ENCODE results near the gene IGFALS.
"Not testable (repeated sequence)": the region's sequence is repeated elsewhere in the genome, so short reads cannot be mapped to it uniquely, and the experiment has no call there.

Gene IGFALS

GRCh38 chr16:1818204-1818872 lies 24.8 kb upstream of the IGFALS start:
- DNase-seq (ENCODE audit: low read depth, low spot score): no peak

GRCh38 chr16:1817716-1818115 lies 24.2 kb upstream of the IGFALS start:
- no peak for DNase-seq (ENCODE audit: low read depth, low spot score)

- DNase-seq (ENCODE audit: low read depth, low spot score): no peak
Observed at GRCh38 chr16:1817276-1817589, 23.7 kb upstream of the IGFALS start.

- DNase-seq (ENCODE audit: low read depth, low spot score): no peak
Observed at GRCh38 chr16:1816396-1817275, 23.1 kb upstream of the IGFALS start.

GRCh38 chr16:1815461-1815860 lies 22.0 kb upstream of the IGFALS start:
- DNase-seq (ENCODE audit: low read depth, low spot score): no peak

- DNase-seq (ENCODE audit: low read depth, low spot score): peak; percentile 53
Observed at GRCh38 chr16:1812732-1813163, 19.2 kb upstream of the IGFALS start.

GRCh38 chr16:1810536-1810935 lies 17.0 kb upstream of the IGFALS start:
- no peak for DNase-seq (ENCODE audit: low read depth, low spot score)

GRCh38 chr16:1810106-1810505 lies 16.6 kb upstream of the IGFALS start:
- DNase-seq (ENCODE audit: low read depth, low spot score): no peak

GRCh38 chr16:1809281-1809801 lies 15.8 kb upstream of the IGFALS start:
- DNase-seq (ENCODE audit: low read depth, low spot score): peak; percentile 55

GRCh38 chr16:1808691-1809090 lies 15.2 kb upstream of the IGFALS start:
- no peak for DNase-seq (ENCODE audit: low read depth, low spot score)

- no peak for DNase-seq (ENCODE audit: low read depth, low spot score)
Observed at GRCh38 chr16:1807626-1808025, 14.1 kb upstream of the IGFALS start.

GRCh38 chr16:1800701-1801100 lies 7.2 kb upstream of the IGFALS start:
- no peak for DNase-seq (ENCODE audit: low read depth, low spot score)

- not testable (repeated sequence) for DNase-seq (ENCODE audit: low read depth, low spot score)
Observed at GRCh38 chr16:1799263-1799662, 5.8 kb upstream of the IGFALS start.

GRCh38 chr16:1794908-1795666 lies 1.6 kb upstream of the IGFALS start:
- no peak for DNase-seq (ENCODE audit: low read depth, low spot score)

GRCh38 chr16:1794221-1794871 lies 841 bp upstream of the IGFALS start:
- DNase-seq (ENCODE audit: low read depth, low spot score): no peak

- no peak for DNase-seq (ENCODE audit: low read depth, low spot score)
Observed at GRCh38 chr16:1792836-1793577, 498 bp downstream of the IGFALS start.

- no peak for DNase-seq (ENCODE audit: low read depth, low spot score)
Observed at GRCh38 chr16:1791943-1792812, 1.3 kb downstream of the IGFALS start.

GRCh38 chr16:1791256-1791942 lies 2.1 kb downstream of the IGFALS start:
- DNase-seq (ENCODE audit: low read depth, low spot score): no peak

GRCh38 chr16:1790611-1791255 lies 2.8 kb downstream of the IGFALS start:
- DNase-seq (ENCODE audit: low read depth, low spot score): no peak

Data from ELF-1 (cell line).